GM12891 (cell line): Measurements from ENCODE around the gene CPE. TPM values are rescaled to one million over a fixed set of nuclear protein-coding genes. Genes with fewer than 3 reads are reported as not detected.
"Not testable (repeated sequence)": the region's sequence is repeated elsewhere in the genome, so short reads cannot be mapped to it uniquely, and the experiment has no call there.

ENCODE experiments used
- DNase-seq: peaks from one replicate; pipeline ENCODE4 v3.0.0; 2011; ENCODE audit warnings: low spot score; ENCODE audit not compliant: insufficient read length
- FAIRE-seq: peaks from 2 replicates; lab custom pipeline; 2011; peaks lifted over from hg19 to GRCh38; lab: Jason Lieb, UNC
- PAX5 ChIP-seq: IDR thresholded peaks from 2 replicates; pipeline ENCODE4 v1.6.1; 2011; ENCODE audit warnings: low read length, moderate library complexity, mild to moderate bottlenecking; ENCODE audit not compliant: insufficient read depth, severe bottlenecking
- POLR2A ChIP-seq: IDR thresholded peaks from 2 replicates; pipeline ENCODE4 v1.6.1; 2011; ENCODE audit warnings: low read depth, low read length, control low read depth
- POLR2AphosphoS5 ChIP-seq: IDR thresholded peaks from 2 replicates; pipeline ENCODE4 v1.6.1; 2011; ENCODE audit warnings: low read depth, low read length, control low read depth
- POU2F2 ChIP-seq: IDR thresholded peaks from 2 replicates; pipeline ENCODE4 v1.6.1; 2011; ENCODE audit warnings: low read depth, mild to moderate bottlenecking, control low read depth, low read length, moderate library complexity
- SPI1 ChIP-seq: IDR thresholded peaks from 2 replicates; pipeline ENCODE4 v1.6.1; 2011; ENCODE audit warnings: low read depth, low read length, control low read depth
- TAF1 ChIP-seq: IDR thresholded peaks from 2 replicates; pipeline ENCODE4 v1.6.1; 2011; ENCODE audit warnings: low read depth, low read length, control low read depth
- polyA plus RNA-seq: library from polyadenylated mRNA; unstranded; fragments of >200 nt; gene quantifications from one replicate; pipeline ENCODE4 v1.2.1, GENCODE V29; 2012; ENCODE audit warnings: low read depth, missing spikeins, inconsistent platforms; ENCODE audit not compliant: missing spikeins

CPE gene
- polyA plus RNA-seq: not detected

DNA sequence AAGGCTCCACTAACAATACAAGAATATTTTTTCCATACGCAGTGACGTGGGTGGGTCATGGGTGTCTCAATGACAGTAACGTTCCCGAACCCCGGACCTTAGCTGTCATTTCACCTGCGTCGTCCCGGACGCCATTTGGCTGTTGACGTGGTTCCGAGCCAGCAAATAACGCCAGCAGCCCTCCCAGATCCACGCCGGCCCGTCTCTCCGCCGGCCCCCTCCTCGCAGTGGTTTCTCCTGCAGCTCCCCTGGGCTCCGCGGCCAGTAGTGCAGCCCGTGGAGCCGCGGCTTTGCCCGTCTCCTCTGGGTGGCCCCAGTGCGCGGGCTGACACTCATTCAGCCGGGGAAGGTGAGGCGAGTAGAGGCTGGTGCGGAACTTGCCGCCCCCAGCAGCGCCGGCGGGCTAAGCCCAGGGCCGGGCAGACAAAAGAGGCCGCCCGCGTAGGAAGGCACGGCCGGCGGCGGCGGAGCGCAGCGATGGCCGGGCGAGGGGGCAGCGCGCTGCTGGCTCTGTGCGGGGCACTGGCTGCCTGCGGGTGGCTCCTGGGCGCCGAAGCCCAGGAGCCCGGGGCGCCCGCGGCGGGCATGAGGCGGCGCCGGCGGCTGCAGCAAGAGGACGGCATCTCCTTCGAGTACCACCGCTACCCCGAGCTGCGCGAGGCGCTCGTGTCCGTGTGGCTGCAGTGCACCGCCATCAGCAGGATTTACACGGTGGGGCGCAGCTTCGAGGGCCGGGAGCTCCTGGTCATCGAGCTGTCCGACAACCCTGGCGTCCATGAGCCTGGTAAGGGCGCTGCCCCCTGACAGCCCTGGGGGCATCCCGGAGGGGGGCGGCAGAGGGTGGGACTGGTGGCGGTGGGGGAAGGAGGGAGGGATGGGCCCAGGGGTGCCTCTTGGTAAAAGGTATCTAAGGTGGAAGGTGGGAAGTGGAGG, at the start of gene CPE:
TSS of gene CPE (plus strand) at position 264 of the 933 bp plus-strand sequence. CDS start at position 478, 214 bp downstream.
- DNase-seq (peak; percentile 49), FAIRE-seq (peak; percentile 35)
- TF ChIP-seq PAX5: no peak
- no peak for TF ChIP-seq POU2F2
- no peak for TF ChIP-seq TAF1
- TF ChIP-seq POLR2AphosphoS5: no peak
- no peak for TF ChIP-seq POLR2A
- no peak for TF ChIP-seq SPI1

- DNase-seq: no peak
- TF ChIP-seq TAF1: no peak
- TF ChIP-seq POLR2AphosphoS5: no peak
- TF ChIP-seq POU2F2: no peak
- no peak for TF ChIP-seq PAX5
- no peak for TF ChIP-seq SPI1
- no peak for TF ChIP-seq POLR2A
- no peak for FAIRE-seq
Measured at GRCh38 chr4:165330071-165330470, 48.7 kb upstream of the CPE start.

DNA sequence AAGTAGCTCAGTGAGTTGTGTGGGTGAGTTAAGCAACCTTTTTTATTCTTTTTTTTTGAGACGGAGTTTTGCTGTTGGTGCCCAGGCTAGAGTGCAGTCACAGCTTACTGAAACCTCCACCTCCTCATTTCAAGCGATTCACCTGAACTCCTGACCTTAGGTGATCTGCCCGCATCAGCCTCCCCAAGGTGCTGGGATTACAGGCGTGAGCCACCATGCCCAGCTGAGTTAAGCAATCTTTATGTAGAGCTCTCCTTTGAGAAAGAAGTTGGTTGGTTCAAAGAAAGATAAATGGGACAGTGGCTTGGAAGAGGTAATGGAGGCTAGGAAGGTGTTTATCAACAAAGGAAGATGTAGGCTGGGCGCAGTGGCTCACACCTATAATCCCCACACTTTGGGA, 48.1 kb upstream of the CPE start:
- FAIRE-seq: no peak
- DNase-seq: no peak
- TF ChIP-seq POLR2AphosphoS5: no peak
- no peak for TF ChIP-seq POU2F2

DNA sequence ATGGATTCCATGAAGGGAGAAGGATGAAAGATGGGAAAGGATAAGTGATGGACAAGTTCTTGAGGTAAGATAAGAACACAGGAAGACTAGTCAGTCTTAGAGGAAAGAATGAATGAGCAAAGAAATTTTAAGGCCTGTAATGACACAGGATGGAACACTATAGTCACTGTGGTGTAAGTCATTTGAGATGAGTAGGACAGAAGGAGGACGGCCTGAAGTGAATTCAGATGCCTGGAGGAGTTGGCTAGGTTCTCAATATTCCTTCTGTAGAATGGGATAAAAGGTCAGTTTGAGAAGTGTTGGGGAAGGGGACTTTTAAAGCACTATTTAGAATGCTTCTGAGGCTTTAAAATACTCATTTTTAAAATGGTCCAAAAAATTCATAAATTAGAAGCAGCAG, 47.4 kb upstream of the CPE start:
- no peak for TF ChIP-seq TAF1
- no peak for TF ChIP-seq PAX5
- TF ChIP-seq SPI1: no peak
- TF ChIP-seq POLR2AphosphoS5: no peak
- TF ChIP-seq POLR2A: no peak
- no peak for TF ChIP-seq POU2F2
- DNase-seq (no peak), FAIRE-seq (no peak)

DNA sequence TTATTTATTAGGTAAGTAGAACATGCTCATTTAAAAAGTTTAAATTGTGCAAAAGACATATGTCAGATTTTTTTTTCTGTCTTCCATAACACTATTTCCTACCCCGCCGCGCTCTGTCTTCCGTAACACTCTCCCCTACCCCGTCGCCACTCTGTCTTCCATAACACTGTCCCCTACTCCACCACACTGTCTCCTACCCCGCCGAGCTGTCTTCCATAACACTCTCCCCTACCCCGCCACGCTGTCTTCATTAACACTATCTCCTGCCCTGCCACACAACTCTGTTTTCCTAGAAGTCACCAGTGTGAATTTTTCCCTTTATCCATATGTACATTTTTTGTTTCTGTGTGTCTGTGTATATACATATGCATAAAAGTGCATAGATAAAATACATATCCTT, 47.0 kb upstream of the CPE start:
- TF ChIP-seq TAF1: no peak
- TF ChIP-seq POLR2A: no peak
- TF ChIP-seq SPI1: no peak
- TF ChIP-seq POLR2AphosphoS5: no peak
- TF ChIP-seq PAX5: no peak
- no peak for TF ChIP-seq POU2F2
- DNase-seq (no peak), FAIRE-seq (no peak)

- no peak for FAIRE-seq
- TF ChIP-seq SPI1: peak; percentile 32
- TF ChIP-seq PAX5: no peak
- DNase-seq: no peak
Measured at GRCh38 chr4:165332502-165332901, 46.3 kb upstream of the CPE start.

DNA sequence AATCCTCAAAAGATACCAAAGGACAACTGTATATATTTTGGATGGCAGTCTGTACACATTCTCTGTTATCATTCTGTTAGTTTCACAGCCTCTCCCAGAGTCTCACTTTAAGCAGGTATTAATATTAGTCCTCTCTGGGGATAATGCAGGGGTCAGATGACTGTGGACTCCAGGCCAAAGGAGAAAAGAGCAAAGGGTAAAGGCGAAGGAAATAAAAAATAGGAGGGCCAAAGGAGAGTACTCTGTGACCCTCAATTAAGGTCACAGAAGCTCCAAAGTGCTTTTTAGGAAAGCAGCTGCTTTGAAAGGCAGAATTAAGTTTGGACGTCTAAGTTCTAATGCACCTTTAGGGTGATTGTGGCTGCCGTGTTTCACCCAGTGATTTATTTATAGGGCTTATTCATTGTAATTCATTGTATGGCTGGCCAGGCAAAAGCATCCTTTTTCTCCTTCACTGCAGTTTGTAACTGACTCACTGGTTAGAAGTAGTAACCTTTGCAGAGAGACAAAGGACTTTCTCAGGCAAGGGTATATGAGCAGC, 43.6 kb upstream of the CPE start:
- TF ChIP-seq POU2F2 (no peak), PAX5 (no peak), SPI1 (no peak), POLR2A (no peak), TAF1 (no peak)
- DNase-seq (no peak), FAIRE-seq (no peak)

- DNase-seq: no peak
- no peak for TF ChIP-seq TAF1
- FAIRE-seq: no peak
Measured at GRCh38 chr4:165336743-165337142, 42.1 kb upstream of the CPE start.

GRCh38 chr4:165342340-165342739, 36.5 kb upstream of the CPE start:
- not testable (repeated sequence) for FAIRE-seq, DNase-seq

DNA sequence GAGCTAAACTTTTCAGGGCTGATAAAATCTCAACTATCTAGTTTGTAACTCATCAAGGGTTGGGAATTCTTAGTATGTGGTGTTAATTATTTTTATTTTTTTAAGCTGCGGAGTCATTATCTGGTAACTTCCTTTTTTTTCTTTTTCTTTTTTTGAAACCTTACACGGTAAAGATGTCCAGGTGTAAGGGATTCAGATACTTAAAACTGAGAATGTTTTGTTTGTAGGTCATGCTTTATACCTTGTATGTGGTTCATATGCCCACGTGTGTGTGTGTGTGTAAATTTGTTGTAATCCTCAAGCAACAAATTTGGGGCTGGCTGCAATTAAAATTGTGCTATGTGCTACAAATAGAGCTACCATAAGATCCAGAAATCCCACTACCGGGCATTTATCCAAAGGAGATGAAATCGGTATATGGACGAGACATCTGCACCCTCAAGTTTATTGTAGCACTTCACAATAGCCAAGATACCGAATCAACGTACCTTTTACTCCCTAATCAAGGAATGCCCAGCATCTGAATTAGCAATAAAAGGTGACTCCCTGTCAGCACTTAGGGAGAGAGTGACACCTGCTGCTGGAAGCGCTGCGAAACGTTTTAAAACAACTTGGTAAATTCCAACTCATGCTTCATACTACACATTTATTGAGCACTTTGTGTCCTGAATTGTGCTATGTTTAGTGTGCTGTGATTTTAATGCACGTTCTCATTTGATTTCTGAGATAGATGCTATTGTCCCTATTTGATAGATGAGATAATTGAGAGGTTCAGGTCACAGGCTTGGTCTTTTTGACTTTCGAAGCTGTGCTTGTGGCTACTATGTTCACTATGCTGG, 35.2 kb upstream of the CPE start:
- DNase-seq (no peak), FAIRE-seq (peak; percentile 71)

More for the DNA sequence above, 35.2 kb upstream of the CPE start:
- TF ChIP-seq TAF1: no peak
- no peak for TF ChIP-seq SPI1
- no peak for TF ChIP-seq PAX5
- no peak for TF ChIP-seq POU2F2
- TF ChIP-seq POLR2AphosphoS5: no peak
- TF ChIP-seq POLR2A: no peak
